Upper lobe of right lung (tissue), 1 donor: ENCODE measurements around the gene RTN4IP1. TPM values are rescaled to one million over a fixed set of nuclear protein-coding genes. Genes with fewer than 3 reads are reported as not detected.

Source experiments
- ATAC-seq: fragments of 200-7000 bp; cut with Tn5 transposase; one replicate; pipeline ENCODE4 v1.9.1; 2020; ENCODE audit warnings: mild to moderate bottlenecking, moderate library complexity
- DNase-seq: peaks from one replicate; pipeline ENCODE4 v3.0.0-alpha.2; 2020
- H3K27ac ChIP-seq: fragments of 200-600 bp; one replicate; pipeline ENCODE4 v1.8.0; 2022
- H3K27me3 ChIP-seq: fragments of 200-600 bp; one replicate; pipeline ENCODE4 v1.8.0; 2022; ENCODE audit warnings: mild to moderate bottlenecking
- H3K36me3 ChIP-seq: fragments of 200-600 bp; one replicate; pipeline ENCODE4 v1.8.0; 2022
- H3K4me1 ChIP-seq: fragments of 200-600 bp; one replicate; pipeline ENCODE4 v1.8.0; 2022
- H3K4me3 ChIP-seq: fragments of 200-600 bp; one replicate; pipeline ENCODE4 v1.8.0; 2022; ENCODE audit warnings: mild to moderate bottlenecking
- H3K9me3 ChIP-seq: fragments of 200-600 bp; one replicate; pipeline ENCODE4 v1.8.0; 2022
- intact Hi-C: fragments of 100-400 bp; cut with DNase I; formaldehyde crosslinking; loops from one replicate; pipeline ENCODE4 v1.11.0; 2022
- total RNA-seq: library from RNA; stranded (reverse); fragmentation: NEBNext Ultra II Directional; extraction: Animal tissue kit (Norgen Biotek cat#: 25700); gene quantifications from one replicate; pipeline ENCODE4 v1.2.1, GENCODE V29; 2021
- TF ChIP-seq, protein P1 (sequence below): fragments of 200-600 bp; IDR thresholded peaks from one replicate; pipeline ENCODE4 v1.8.0; 2022; ENCODE audit warnings: antibody characterized with exemption
- donor health status: DM: no; HTN: yes; CAD: no; lungs with severe emphysema.

Gene RTN4IP1
- total RNA-seq, 1 donor from 2014 or later = 3.2 TPM

DNA sequence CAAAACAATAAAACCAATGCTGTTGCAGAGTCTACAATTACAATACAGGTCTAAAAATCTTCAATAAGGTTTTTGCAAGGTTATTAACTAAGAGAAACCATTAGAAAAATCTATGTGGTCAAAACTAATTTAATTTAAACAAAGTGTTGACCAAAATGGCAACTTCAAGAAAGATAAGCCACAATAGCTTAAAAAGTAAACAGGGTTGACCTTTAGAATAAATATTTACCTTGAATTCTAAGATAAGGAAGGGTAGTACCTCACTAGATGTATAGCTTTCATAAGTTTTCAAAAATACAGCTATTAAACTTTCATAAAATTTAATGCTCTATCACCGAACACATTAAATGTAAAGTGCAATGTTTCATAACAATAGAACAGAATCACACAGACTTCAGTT lies 11.4 kb downstream of the RTN4IP1 start:
- ATAC-seq = no peak
- Histone ChIP-seq H3K27me3 (no peaks in the 10 kb centered on the region), H3K4me1 (no peaks in the 10 kb centered on the region), H3K36me3 (no peaks in the 10 kb centered on the region), H3K4me3 (no peak overlapping the region), H3K9me3 (no peaks in the 10 kb centered on the region), H3K27ac (no peak overlapping the region)
- TF ChIP-seq, protein P1, sequence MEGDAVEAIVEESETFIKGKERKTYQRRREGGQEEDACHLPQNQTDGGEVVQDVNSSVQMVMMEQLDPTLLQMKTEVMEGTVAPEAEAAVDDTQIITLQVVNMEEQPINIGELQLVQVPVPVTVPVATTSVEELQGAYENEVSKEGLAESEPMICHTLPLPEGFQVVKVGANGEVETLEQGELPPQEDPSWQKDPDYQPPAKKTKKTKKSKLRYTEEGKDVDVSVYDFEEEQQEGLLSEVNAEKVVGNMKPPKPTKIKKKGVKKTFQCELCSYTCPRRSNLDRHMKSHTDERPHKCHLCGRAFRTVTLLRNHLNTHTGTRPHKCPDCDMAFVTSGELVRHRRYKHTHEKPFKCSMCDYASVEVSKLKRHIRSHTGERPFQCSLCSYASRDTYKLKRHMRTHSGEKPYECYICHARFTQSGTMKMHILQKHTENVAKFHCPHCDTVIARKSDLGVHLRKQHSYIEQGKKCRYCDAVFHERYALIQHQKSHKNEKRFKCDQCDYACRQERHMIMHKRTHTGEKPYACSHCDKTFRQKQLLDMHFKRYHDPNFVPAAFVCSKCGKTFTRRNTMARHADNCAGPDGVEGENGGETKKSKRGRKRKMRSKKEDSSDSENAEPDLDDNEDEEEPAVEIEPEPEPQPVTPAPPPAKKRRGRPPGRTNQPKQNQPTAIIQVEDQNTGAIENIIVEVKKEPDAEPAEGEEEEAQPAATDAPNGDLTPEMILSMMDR = no peak
- intact Hi-C loops = no loop called here
- no peak for DNase-seq

DNA sequence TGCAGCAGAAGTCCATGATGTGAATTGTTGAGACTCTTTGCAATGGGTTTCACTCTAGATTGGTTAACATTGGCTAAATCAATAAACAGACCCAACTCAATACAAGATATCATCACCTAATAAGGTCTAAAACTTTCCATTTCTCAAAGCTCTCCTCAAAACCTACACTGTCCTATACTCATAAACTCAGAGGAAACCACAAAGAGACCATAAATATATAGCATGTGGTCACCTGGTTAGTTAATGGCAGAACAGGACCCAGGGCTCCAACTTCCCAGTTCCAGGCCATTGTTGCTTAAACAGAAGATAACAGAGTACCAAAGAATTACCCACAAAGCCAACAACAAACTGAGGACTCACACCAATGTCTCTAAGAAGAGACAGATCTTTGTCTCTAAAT lies 12.0 kb downstream of the RTN4IP1 start:
- Histone ChIP-seq H3K4me1 (no peaks in the 10 kb centered on the region), H3K9me3 (no peaks in the 10 kb centered on the region), H3K27me3 (no peaks in the 10 kb centered on the region), H3K27ac (no peak overlapping the region), H3K36me3 (no peaks in the 10 kb centered on the region), H3K4me3 (no peak overlapping the region)
- no peak for ATAC-seq
- intact Hi-C loops = no loop called here
- DNase-seq = no peak
- TF ChIP-seq, protein P1 = no peak

DNA sequence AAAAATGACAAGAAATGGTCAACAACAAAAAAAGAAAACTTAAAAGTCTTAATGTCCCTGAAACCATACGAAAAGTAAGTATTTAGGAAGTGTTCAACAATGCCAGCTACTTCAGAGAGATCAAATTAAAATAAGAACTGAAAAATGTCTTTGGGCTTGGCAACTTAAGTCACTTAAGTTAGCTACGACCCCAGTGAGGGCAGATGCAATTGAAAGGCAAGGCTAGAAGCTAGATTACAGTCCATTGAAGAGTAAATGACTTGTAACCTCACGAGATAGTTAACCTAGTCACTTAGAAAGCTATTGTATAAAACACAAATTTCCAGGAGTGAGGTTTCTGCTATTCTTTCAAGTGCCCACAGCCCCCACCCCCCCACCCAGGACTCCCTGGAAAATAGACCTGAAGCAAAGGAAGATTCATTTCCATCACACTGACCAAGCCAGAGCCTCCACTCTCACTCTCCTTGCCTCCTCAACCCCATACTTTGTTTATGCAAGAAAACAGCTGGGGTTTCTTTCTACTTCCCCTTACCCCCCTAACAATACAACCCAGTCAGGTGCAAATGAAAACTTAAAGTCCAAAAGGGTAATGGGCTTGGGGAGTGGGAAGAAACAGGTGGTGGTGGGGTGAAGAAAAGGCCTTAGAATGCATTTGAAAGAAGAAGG lies 14.6 kb downstream of the RTN4IP1 start:
- Histone ChIP-seq H3K36me3 (no peaks in the 10 kb centered on the region), H3K4me3 (no peak overlapping the region), H3K27ac (no peak overlapping the region), H3K4me1 (no peaks in the 10 kb centered on the region), H3K9me3 (no peaks in the 10 kb centered on the region), H3K27me3 (no peaks in the 10 kb centered on the region)
- TF ChIP-seq, protein P1 = no peak
- intact Hi-C loops = no loop called here
- DNase-seq (no peak), ATAC-seq (no peak)

DNA sequence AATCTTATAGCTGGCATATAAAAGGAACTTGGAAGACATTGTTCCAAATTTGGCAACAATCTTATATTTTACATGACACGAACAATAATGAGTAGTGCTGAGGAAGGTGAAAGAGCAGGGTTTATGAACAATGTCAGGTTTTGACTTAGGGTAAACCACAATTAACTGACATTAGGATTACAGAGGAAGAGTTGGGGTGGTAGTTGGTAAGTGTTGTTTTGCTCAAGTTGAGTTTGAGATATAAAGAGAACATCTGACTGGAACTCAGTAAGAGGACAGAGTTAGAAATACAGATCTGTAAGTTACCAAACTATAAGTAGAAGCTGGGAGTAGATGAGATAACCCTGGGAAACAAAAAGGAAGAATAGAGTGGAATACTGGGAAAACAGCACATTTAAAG lies 15.1 kb downstream of the RTN4IP1 start:
- Histone ChIP-seq H3K27ac (no peak overlapping the region), H3K9me3 (no peaks in the 10 kb centered on the region), H3K36me3 (no peaks in the 10 kb centered on the region), H3K4me1 (no peaks in the 10 kb centered on the region), H3K4me3 (no peak overlapping the region), H3K27me3 (no peaks in the 10 kb centered on the region)
- TF ChIP-seq, protein P1 = no peak
- DNase-seq (no peak), ATAC-seq (no peak)
- intact Hi-C loops = no loop called here

DNA sequence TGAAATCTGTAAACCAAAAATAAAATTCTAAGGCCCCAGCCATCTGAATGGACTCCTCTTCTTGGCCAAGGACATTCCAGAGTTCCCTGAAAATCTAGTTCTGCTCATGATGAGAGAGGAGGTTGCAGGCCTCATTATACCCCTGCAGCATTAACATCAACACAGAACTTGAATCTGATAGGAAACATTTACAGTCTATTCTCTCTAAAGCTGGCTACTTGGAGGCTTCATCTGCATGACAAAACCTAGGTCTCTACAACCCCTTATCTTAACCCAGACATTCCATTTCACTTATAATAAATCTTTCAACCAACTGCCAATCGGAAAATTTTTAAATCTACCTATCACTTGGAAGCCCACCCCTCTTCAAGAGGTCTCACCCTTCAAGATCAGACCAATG lies 15.7 kb downstream of the RTN4IP1 start:
- intact Hi-C loops = no loop called here
- Histone ChIP-seq H3K4me3 (no peak overlapping the region), H3K9me3 (no peaks in the 10 kb centered on the region), H3K4me1 (no peaks in the 10 kb centered on the region), H3K36me3 (no peaks in the 10 kb centered on the region), H3K27ac (no peak overlapping the region), H3K27me3 (no peaks in the 10 kb centered on the region)
- DNase-seq (no peak), ATAC-seq (no peak)
- TF ChIP-seq, protein P1 = no peak
